Measurements from ENCODE around the gene CORO2B. TPM values are rescaled to one million over a fixed set of nuclear protein-coding genes. Genes with fewer than 3 reads are reported as not detected.

The CORO2B gene
- polyA plus RNA-seq, 3 donors: 0.03 TPM; not detected in 2

DNA sequence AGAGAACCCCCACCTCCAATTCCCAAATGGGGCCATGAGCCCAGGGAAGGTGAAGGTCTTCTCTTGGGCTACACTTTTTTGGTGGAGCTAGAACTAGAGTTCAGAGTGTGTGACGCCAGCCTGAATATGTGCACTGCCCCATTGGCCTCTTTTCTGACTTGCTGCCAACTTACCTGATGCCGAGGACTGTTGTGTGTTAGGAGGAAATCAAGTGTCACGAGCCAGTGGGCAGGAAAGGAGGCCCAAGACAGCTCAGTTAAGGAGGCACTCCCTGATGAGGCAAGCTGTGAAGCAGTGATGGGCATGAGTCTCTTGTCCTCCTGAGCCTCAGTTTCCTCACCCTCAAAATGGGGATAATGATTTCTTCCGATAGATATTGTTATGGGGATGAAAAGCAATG lies 134.1 kb downstream of the CORO2B start:
- H3K27ac Mint-ChIP-seq: no peak overlapping the region
- H3K27me3 Mint-ChIP-seq (ENCODE audit: low read depth in 3 of 3): peaks cover 0 to 4% (median 3%) of the 10 kb centered on the region in 3 donors

GRCh38 chr15:68713874-68714273 lies 135.1 kb downstream of the CORO2B start:
- no peak overlapping the region for H3K27ac Mint-ChIP-seq

More for the DNA sequence above, 134.1 kb downstream of the CORO2B start:
- H3K36me3 Mint-ChIP-seq: no peaks in the 10 kb centered on the region
- H3K4me3 Mint-ChIP-seq: no peak overlapping the region
- H3K4me1 ChIP-seq (ENCODE audit: control insufficient read depth in 1 of 2, insufficient read depth in 2 of 2, low read length in 2 of 2): no peaks in the 10 kb centered on the region
- H3K4me3 ChIP-seq (replicated peaks in 1 of 3; ENCODE audit: low read depth in 2 of 3, low read length in 3 of 3): no peak overlapping the region
- WGBS (ENCODE audit: insufficient coverage): 90% methylated on average over 2 of the region's 4 CpGs
- H3K4me1 Mint-ChIP-seq: no peaks in the 10 kb centered on the region
- H3K27ac ChIP-seq (ENCODE audit: low read depth in 1 of 2, low read length in 2 of 2): no peak overlapping the region
- H3K36me3 ChIP-seq (replicated peaks in 1 of 2; ENCODE audit: control insufficient read depth in 1 of 2, insufficient read depth in 2 of 2, low read length in 2 of 2): no peaks in the 10 kb centered on the region
- no peaks in the 10 kb centered on the region for H3K27me3 ChIP-seq (ENCODE audit: control insufficient read depth in 2 of 2, insufficient read depth in 2 of 2, low read length in 2 of 2)
- TF ChIP-seq CTCF (IDR thresholded peaks at IDR 0.05): no peak
- H3K4me2 ChIP-seq (replicated peaks; ENCODE audit: extremely low read depth, low read length, poor library complexity, severe bottlenecking): no peak overlapping the region
- no peaks in the 10 kb centered on the region for H3K79me2 ChIP-seq (ENCODE audit: insufficient read depth, low read length)
- DNase-seq: no peak
- H3K9ac ChIP-seq (ENCODE audit: insufficient read depth, low read length, poor library complexity, severe bottlenecking): no peak overlapping the region
- intact Hi-C loops (cut with micrococcal nuclease): no loop called here
- no peaks in the 10 kb centered on the region for H3K9me3 ChIP-seq (replicated peaks in 1 of 2; ENCODE audit: control insufficient read depth in 1 of 2, insufficient read depth in 1 of 2, low read length in 2 of 2)
- peaks cover 0 to 3% (median 0%) of the 10 kb centered on the region in 7 donors for H3K9me3 Mint-ChIP-seq
- H4K20me1 ChIP-seq (ENCODE audit: insufficient read depth, low read length): no peaks in the 10 kb centered on the region
- no peak overlapping the region for H2AFZ ChIP-seq (ENCODE audit: insufficient read depth, low read depth, low read length, poor library complexity, severe bottlenecking)

More at GRCh38 chr15:68713874-68714273, 135.1 kb downstream of the CORO2B start:
- Histone ChIP-seq H3K4me1 (ENCODE audit: control insufficient read depth in 1 of 2, insufficient read depth in 2 of 2, low read length in 2 of 2) (no peaks in the 10 kb centered on the region), H3K9ac (ENCODE audit: insufficient read depth, low read length, poor library complexity, severe bottlenecking) (no peak overlapping the region), H3K4me2 (replicated peaks; ENCODE audit: extremely low read depth, low read length, poor library complexity, severe bottlenecking) (no peak overlapping the region), H3K27me3 (ENCODE audit: control insufficient read depth in 2 of 2, insufficient read depth in 2 of 2, low read length in 2 of 2) (no peaks in the 10 kb centered on the region), H2AFZ (ENCODE audit: insufficient read depth, low read depth, low read length, poor library complexity, severe bottlenecking) (no peak overlapping the region), H3K27ac (ENCODE audit: low read depth in 1 of 2, low read length in 2 of 2) (no peak overlapping the region), H4K20me1 (ENCODE audit: insufficient read depth, low read length) (no peaks in the 10 kb centered on the region), H3K9me3 (replicated peaks in 1 of 2; ENCODE audit: control insufficient read depth in 1 of 2, insufficient read depth in 1 of 2, low read length in 2 of 2) (no peaks in the 10 kb centered on the region), H3K79me2 (ENCODE audit: insufficient read depth, low read length) (no peaks in the 10 kb centered on the region), H3K36me3 (replicated peaks in 1 of 2; ENCODE audit: control insufficient read depth in 1 of 2, insufficient read depth in 2 of 2, low read length in 2 of 2) (no peaks in the 10 kb centered on the region), H3K4me3 (replicated peaks in 1 of 3; ENCODE audit: low read depth in 2 of 3, low read length in 3 of 3) (no peak overlapping the region)
- intact Hi-C loops (cut with micrococcal nuclease): no loop called here
- peaks cover 0 to 4% (median 2%) of the 10 kb centered on the region in 3 donors for H3K27me3 Mint-ChIP-seq (ENCODE audit: low read depth in 3 of 3)
- TF ChIP-seq CTCF (IDR thresholded peaks at IDR 0.05): no peak
- H3K4me1 Mint-ChIP-seq: peaks cover 5% of the 10 kb centered on the region
- H3K36me3 Mint-ChIP-seq: no peaks in the 10 kb centered on the region
- peaks cover 0 to 3% (median 0%) of the 10 kb centered on the region in 7 donors for H3K9me3 Mint-ChIP-seq
- DNase-seq: no peak
- H3K4me3 Mint-ChIP-seq: no peak overlapping the region
- WGBS (ENCODE audit: insufficient coverage): 76% methylated on average over 9 of the region's 9 CpGs

Measured in CD14-positive monocyte (primary cell).